NCI-H128 (cell line): ENCODE results near the gene RCSD1.

Source experiments
- DNase-seq: peaks from one replicate; lab custom pipeline; 2025; ENCODE audit not compliant: unreplicated experiment; lab: John Stamatoyannopoulos, UW

The RCSD1 gene

DNA sequence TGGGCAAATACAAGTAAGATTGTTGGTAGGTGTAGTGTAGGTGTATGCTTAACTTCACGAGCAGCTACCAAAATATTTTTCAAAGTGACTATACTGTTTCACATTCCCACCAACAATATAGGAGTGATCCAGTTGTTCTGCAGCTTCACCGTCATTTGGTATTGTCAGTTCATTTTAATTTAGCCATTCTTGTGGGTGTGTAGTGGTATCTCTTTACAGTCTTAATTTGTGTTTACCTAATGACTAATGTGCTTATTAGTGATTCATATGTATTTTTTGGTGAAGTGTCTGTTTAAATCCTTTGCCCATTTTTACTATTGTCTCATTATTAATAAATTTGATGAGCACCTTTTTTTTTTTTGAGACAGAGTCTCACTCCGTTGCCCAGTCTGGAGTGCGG, 35.4 kb downstream of the RCSD1 start:
- no peak for DNase-seq

GRCh38 chr1:167666416-167666815, 36.4 kb downstream of the RCSD1 start:
- no peak for DNase-seq

DNA sequence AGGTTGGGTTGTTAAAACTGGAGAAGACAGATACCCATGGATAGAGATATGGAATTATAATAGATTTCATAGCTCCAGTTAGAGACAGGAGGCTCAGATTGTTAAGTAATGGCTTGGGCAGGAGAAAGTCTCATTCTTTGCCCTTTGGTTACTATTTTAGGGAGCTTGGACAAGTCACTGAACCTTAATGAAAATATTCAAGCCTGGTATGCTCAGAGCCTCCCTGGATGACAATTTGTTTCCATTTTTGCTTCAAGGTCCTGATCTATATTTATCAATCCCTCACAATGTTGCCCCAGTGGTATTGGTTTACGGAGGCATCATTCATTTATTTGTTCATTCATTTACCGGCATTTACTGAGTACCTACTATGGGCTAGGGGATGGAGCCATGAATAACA, 37.5 kb downstream of the RCSD1 start:
- no peak for DNase-seq

GRCh38 chr1:167668108-167668507, 38.1 kb downstream of the RCSD1 start:
- no peak for DNase-seq

DNA sequence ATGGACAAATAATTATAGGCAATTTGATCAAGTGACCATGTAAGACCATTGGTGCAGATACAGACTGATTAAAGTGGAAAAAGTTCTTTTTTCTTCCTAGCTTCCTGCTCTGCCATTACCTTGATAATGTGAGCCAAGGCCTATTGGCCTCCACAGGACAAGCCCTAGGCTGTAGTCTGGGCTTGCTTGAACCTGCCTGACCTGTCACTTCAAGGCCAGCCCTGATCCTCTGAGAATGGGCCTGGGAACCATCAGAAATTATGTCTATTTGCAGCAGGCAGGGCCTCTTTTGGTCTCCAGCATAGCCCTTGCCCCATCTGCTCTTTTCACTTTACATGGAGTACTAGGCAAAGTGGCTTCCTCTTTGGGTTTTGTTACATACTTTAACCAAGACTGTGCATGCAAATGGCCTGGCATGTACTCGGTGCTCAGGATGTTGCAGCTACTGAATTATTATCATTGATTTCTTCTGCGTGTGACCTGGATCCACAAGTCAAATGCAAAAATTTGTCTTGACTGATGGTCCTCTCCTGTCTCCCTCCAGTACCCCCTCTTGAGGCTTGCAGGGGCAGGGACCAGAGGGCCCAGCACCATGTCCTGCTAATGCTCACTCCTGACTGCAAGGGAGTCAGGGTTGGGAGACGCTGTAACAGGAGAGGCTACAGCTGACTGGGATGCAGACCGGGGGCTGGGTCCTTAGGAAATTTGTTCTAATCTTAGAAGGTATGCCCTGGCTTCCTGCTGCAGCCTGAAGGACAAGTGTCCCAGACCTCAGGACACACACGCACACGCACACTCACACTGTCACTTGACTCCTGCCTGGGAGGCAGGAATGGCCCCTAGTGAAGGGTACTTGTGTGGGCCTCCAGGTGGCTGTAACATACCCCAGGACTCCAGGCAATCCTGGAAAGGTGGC, 39.4 kb downstream of the RCSD1 start:
- no peak for DNase-seq

DNA sequence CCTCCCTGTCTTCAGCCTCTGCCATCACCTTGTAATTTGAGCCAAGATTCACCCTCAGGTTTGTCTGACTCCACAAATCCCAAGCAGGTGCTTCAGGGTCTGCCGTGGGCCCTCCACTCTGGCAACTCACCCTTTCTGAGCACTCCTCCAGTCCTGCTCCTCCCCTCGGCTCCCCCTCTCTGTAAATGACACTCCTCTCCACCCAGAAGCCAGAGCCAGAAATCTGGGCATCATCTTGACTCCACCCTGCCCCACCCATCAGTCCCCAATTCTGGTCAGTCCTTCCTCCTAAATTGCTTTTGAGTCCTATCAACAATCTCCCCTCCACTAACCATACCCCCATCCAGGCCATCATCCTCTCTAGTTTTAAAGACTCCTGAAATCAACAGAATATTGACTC, 40.5 kb downstream of the RCSD1 start:
- DNase-seq = no peak

DNA sequence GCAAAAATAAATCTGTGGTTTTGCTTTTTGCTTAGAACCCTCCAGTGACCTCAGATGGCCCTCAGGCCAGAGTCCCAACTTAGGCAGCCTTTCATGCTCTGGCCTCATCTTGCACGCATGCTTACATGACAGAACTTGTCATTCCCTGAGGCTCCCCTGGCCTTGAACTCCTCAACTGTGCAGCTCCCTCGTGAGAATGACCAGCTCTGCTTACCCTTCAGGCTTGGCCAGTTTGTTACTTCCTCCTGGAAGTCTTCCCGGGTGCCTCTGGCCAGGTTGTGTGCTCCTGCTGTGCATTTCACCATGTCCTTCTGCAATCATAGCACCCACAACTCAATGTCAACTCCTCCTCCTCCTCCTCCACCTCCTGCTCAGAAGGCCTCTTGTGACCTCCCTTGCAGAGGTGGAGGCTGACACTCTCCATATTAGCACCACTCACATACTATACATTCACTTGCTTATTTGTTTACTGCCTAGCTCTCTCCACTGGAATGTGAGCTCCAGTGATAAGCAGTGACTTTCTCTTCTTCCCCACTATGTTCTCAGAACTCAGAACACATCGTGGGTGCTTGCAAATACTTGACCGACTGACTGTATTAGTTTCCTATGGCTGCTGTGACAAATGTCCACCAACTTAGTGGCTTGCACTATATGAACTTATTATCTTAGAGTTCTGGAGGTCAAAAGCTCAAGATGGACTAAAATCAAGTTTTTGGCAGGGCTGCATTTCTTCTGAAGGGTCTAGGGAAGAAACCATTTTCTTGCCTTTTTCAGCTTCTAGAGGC, 41.9 kb downstream of the RCSD1 start:
- DNase-seq = no peak

DNA sequence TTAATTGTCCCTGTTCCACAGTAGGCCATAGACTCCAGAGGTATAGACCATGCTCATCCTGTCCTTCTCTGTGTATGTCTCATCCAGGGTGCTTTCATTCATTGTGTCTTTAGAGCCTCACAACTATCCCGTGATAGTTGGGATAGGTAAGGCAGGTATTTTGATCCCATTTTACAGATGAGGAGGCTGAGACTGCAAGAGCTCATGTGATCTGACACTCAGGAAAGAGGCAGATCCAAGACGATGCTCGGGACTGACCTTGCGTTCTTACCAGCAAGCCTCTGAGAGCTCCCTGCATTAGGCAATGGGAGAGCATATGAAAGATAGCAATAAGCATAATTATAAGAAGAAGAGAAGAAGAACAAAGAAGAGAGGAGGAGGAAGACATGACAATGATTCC, 42.8 kb downstream of the RCSD1 start:
- DNase-seq = no peak

DNA sequence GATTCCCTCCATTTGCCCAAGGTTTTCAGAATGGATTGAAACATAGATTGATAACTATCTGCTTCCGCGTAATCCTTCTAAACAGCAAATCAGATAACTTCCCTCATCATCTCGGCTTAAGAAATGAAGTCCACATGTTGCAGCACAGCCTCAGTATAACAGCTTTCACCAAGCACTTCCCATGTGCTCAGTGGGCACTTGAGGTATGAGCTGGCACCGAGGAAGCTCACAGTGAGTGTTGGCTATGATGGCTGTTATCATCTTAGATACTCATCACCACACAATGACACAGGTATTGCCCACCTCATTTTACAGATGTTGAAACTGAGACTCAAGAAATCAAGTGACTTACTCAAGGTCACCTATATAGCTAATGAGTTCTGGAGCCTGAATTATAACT, 43.2 kb downstream of the RCSD1 start:
- no peak for DNase-seq

- DNase-seq = no peak
Measured at GRCh38 chr1:167674156-167674555, 44.1 kb downstream of the RCSD1 start.

GRCh38 chr1:167675440-167675839, 45.4 kb downstream of the RCSD1 start:
- no peak for DNase-seq

DNA sequence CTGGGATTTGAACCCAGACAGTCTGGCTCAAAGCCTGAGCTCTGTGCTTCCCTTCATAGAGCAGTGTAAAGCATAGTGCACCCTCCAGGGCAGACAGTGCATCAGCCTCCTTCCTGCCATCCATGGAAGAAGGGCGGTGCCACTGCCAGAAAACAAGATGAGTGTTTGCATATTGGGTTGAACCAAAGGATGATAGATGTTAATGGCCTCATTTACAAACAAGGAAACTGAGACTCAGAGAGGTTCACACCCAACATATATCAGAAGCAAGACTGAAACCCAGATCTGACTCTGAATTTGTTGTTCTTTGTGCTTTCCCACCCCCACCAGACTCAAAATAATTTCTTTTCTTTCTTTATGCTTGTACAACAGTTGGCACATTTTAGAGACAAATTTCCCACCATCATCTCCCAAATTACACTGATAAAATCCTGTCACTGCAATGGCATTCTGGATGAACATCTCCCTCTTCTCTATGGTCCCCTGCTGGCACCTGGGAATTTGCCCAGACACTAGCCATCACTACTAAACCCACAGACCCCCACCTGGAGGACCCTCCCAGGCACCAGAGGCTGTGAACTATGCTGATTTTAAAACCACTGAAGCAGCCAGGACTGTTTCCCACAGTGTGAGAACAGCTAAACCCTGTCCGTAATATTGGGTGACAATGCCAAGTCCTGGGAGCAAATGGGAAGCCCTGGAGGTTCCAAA, 46.3 kb downstream of the RCSD1 start:
- no peak for DNase-seq

DNA sequence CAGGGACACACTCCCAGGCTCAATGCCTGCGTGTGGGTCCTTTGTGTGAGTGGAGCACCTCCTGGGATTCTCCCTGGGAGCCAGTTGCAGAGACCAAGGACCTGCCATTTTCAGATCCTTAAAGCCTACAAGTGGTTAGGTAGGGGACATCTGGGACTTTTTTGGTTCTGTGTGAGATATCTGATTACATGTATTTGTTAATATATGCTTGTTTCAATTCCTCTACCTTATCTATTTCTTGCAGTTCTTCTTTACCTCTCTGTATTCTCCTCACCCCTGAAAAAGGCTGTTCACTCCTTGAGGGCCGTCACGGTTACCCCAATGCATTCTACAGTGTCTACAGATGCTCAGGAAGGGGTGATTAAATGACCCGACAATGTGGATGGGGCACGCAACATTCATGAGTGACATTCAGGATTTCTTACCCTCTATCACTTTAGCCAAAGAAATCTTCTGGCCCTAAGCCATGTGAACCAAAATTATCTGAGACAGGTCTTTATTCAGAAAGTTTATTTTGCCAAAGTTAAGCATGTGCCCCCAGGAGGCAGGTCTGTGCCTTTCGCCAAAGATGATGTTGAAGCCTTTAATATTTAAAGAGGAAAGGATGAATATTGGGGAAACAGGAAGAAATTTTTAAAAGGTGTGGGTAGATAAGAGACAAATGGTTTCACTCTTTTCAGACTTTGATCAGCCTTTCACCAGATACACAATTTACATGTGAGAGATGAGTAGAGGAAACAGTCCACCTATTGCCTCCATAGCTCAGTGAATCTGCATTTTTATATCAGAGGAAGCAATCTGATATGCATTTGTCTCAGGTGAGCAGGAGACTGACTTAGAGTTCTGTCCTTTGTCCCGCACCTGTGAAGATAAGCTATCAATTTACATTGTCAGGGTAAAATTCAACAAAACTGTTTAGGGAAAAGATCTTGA, 47.1 kb downstream of the RCSD1 start:
- no peak for DNase-seq

GRCh38 chr1:167678422-167678821, 48.4 kb downstream of the RCSD1 start:
- DNase-seq = no peak

DNA sequence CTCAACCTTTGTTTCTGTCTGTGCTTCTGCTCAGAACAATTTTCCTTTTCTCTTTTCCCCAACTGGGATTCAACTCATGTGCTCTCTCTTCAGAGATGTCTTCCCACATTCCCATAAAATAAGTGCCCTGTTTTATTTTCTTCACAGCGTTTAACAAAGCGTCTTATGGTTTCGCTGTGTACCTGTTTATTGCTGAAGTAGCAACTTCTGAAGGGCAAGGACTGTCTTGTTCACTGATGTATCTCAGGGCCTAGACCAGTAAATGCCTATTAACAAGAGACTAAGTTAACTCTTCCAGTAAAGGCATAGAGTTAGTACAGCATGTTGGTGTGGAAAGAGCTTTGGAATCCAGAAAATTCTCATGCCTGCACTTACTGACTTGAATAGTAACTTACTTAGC, 48.8 kb downstream of the RCSD1 start:
- DNase-seq = no peak

- no peak for DNase-seq
Measured at GRCh38 chr1:167679714-167680113, 49.7 kb downstream of the RCSD1 start.

DNA sequence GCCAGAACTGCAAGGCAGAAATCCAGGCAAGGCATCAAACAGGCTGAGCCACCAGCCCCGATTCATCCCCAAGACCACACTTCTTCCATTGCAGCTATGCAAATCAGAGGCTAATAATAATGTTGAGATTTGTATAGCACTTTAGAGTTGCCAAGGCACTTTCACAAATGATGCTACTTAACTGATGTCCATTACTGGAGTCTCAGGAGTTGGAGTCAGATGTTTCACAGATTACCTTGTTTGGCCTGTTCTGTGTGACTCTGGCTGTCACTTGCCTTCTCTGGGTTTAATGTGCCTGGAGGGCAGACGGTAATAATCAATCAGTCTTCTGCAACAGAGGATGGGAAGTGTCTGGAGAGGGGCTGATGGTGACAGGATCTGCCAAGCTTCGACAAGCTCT, 51.0 kb downstream of the RCSD1 start:
- no peak for DNase-seq

- DNase-seq = no peak
Measured at GRCh38 chr1:167681451-167682098, 51.5 kb downstream of the RCSD1 start.

- DNase-seq = no peak
Measured at GRCh38 chr1:167683226-167683625, 53.2 kb downstream of the RCSD1 start.
